ENCODE results near the gene LRRC36.

DNA sequence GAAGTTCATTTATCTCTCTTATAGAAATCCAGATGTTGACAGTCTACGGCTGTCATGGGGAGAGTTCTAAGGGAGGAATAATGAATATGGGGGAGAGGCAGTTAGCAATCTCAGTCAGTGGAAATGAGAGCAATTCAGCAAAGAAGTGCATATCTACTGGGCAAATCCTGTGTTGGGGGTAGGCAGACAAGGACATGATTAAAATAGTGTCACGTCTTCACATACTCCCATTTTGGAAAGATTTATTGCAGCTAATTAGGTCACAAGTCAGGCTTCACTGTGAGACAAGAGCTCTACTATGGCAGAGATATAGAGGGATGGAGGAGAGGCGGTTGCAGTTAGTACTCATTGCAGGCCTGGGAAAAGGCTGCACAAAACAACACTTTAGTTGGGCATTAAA, 29.8 kb downstream of the LRRC36 start:
- TF ChIP-seq EZH2phosphoT487 (IDR thresholded peaks at IDR 0.05; ENCODE audit: borderline replicate concordance, low read length) = no peak
- TF ChIP-seq, protein P1, sequence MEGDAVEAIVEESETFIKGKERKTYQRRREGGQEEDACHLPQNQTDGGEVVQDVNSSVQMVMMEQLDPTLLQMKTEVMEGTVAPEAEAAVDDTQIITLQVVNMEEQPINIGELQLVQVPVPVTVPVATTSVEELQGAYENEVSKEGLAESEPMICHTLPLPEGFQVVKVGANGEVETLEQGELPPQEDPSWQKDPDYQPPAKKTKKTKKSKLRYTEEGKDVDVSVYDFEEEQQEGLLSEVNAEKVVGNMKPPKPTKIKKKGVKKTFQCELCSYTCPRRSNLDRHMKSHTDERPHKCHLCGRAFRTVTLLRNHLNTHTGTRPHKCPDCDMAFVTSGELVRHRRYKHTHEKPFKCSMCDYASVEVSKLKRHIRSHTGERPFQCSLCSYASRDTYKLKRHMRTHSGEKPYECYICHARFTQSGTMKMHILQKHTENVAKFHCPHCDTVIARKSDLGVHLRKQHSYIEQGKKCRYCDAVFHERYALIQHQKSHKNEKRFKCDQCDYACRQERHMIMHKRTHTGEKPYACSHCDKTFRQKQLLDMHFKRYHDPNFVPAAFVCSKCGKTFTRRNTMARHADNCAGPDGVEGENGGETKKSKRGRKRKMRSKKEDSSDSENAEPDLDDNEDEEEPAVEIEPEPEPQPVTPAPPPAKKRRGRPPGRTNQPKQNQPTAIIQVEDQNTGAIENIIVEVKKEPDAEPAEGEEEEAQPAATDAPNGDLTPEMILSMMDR (IDR thresholded peaks at IDR 0.05; ENCODE audit: low read depth, low read length, poor library complexity, severe bottlenecking) = no peak
